ENCODE data around the gene ZNF14. TPM values are rescaled to one million over a fixed set of nuclear protein-coding genes. Genes with fewer than 3 reads are reported as not detected.

Gene ZNF14
- total and polyA plus RNA-seq, 10 of the 15 experiments (the other 5 are each of a cell fraction or from before 2014, with no cell fraction given) = 2.5 to 7.2 (median 4.6) TPM

GRCh38 chr19:19748249-19748938 lies 15.5 kb upstream of the ZNF14 start:
- ChIA-PET CTCF (no interaction called here), POLR2A (no interaction called here), SMC1A (ENCODE audit: uncharacterized antibody, unreplicated experiment) (no interaction called here), RAD21 (ENCODE audit: unreplicated experiment) (no interaction called here)
- Histone ChIP-seq H3K4me3 (no peak overlapping the region), H3K79me2 (ENCODE audit: control insufficient read depth, insufficient read depth, low read length) (no peaks in the 10 kb centered on the region), H3K4me1 (ENCODE audit: control insufficient read depth, insufficient read depth, low read length) (no peaks in the 10 kb centered on the region), H3K36me3 (ENCODE audit: control insufficient read depth in 2 of 2, insufficient read depth in 2 of 2, low read length in 1 of 2) (no peaks in the 10 kb centered on the region), H3K9ac (ENCODE audit: control insufficient read depth, insufficient read depth, low read length) (no peak overlapping the region), H3K27me3 (replicated peaks in 1 of 2; ENCODE audit: control insufficient read depth in 2 of 2, insufficient read depth in 2 of 2, low read length in 1 of 2) (no peaks in the 10 kb centered on the region), H2AFZ (ENCODE audit: control insufficient read depth, low read depth, low read length) (no peak overlapping the region), H3K27ac (ENCODE audit: control insufficient read depth, insufficient read depth) (no peak overlapping the region), H3K4me2 (ENCODE audit: control insufficient read depth, insufficient read depth) (no peak overlapping the region), H3K9me3 (replicated peaks; ENCODE audit: control insufficient read depth, insufficient read depth, low read length) (no peaks in the 10 kb centered on the region; the same call in 2 of the 3 replicates), H4K20me1 (ENCODE audit: control insufficient read depth, insufficient read depth) (no peaks in the 10 kb centered on the region)
- intact Hi-C loops (cut with micrococcal nuclease; ENCODE audit: unreplicated experiment) = no loop called here
- TF ChIP-seq BCLAF1 (IDR thresholded peaks at IDR 0.05) (no peak), PAX8 (IDR thresholded peaks at IDR 0.05) (no peak), MTA2 (IDR thresholded peaks at IDR 0.05; ENCODE audit: low read depth) (no peak), RELA (IDR thresholded peaks at IDR 0.05; ENCODE audit: borderline replicate concordance, partially characterized antibody) (no peak), YBX1 (IDR thresholded peaks at IDR 0.05) (no peak), NBN (IDR thresholded peaks at IDR 0.05) (no peak), MLLT1 (IDR thresholded peaks at IDR 0.05) (no peak)
- DNase-seq (ENCODE audit: low read depth, low spot score) (no peak), FAIRE-seq (no peak), ATAC-seq (no peak)
- WGBS (ENCODE audit: insufficient coverage, insufficient replicate concordance, low lambda C conversion rate, missing lambda C conversion rate) = 54% methylated on average over 9 of the region's 9 CpGs
- in situ Hi-C loops (cut with MboI) = no loop called here
- BruUV-seq (replicated peaks) = no TSS peak

All from GM12878 (cell line).